ENCODE results near the gene GABRB1.

GABRB1 gene

GRCh38 chr4:47031011-47031678 is at the start of gene GABRB1:
Gene GABRB1 (plus strand): TSS chr4:47031567.
- no peak for DNase-seq (ENCODE audit: low read depth in 1 of 2, low spot score in 1 of 2)

GRCh38 chr4:46984781-46985180 is 46.6 kb upstream of the GABRB1 start:
- DNase-seq (ENCODE audit: low read depth in 1 of 2, low spot score in 1 of 2): no peak

GRCh38 chr4:46986922-46987638 is 44.3 kb upstream of the GABRB1 start:
- DNase-seq (ENCODE audit: low read depth in 1 of 2, low spot score in 1 of 2): no peak

DNA sequence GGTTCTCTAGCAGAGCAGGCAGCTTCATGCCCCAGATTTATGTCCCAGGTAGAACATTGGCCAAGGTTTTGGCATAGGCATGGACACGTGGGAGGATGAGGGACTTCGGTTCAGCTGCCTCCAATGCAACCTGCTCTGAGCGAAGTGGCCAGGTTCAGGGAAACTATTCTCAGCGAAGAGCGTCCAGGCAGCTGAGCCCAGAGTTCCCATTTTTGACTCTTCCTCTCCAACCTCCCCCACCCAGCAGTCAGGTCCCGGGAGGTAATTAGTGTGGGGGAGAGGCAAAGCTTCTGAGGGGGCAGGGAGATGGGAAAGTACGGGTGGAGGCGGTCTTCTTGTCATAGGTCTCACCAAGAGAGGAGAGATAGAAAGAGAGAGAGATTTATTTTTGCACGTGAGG is 39.0 kb upstream of the GABRB1 start:
- no peak for DNase-seq (ENCODE audit: low read depth in 1 of 2, low spot score in 1 of 2)

GRCh38 chr4:46993075-46994006 is 38.0 kb upstream of the GABRB1 start, which contains the start of gene GABRA4:
Gene GABRA4 (minus strand): TSS chr4:46993581. CDS start chr4:46993424, 157 bp downstream.
- no peak for DNase-seq (ENCODE audit: low read depth in 1 of 2, low spot score in 1 of 2)

DNA sequence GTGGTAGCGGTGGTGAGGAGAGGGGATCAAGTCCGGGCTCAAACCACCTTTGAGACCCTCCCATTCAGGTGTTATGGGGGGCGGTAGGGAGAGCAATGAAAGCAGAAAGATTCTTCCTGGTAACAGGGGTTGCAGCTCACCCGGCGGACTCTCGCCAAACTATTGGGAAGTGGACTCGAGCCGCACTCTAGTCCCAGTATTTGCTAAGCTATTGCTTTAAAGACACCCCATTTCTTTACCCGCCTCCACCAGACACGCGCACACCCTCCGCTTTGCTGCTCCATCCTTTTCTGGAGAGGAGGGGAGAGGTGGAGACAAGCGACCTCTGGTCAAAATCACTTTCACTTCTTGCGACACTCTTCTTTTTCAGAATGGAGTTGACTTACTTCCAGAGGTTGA is 37.4 kb upstream of the GABRB1 start:
- no peak for DNase-seq (ENCODE audit: low read depth in 1 of 2, low spot score in 1 of 2)

DNA sequence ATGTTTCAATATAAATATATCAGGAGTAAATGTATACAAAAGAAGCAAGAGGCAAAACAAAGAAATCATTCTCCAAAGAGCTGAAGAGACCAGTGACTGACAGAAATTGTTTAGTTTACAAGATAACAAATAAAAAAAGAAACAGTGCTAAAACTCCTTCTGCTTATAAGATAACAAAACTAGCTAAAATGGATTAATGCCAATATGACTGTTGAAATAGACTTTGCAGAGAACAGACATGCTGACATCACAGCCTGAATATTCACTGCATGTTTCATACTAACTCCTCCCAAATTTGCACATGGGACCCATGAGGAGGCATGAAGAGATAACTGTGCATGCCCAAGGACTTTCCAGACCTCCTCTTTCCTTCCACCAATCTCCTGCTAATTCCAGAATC is 31.8 kb upstream of the GABRB1 start:
- no peak for DNase-seq (ENCODE audit: low read depth in 1 of 2, low spot score in 1 of 2)

DNA sequence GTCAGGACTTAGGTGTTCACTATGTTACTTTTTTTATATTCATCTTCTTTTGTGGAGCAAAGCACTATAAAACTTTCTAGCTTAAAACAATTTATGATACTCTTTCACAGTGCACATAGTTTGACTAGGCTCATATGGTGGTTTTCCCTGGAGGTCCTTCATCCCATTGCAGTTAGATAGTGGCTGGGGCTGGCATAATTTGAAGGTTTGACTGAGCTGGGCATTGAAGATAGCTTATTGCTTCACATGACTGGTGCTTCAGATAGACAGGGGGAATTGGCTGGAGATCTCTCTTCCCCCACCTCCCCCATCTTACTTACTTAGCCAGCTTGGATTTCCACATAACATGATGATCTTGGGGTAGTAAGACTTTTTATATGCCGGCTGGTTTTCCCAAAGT is 31.0 kb upstream of the GABRB1 start:
- DNase-seq (ENCODE audit: low read depth in 1 of 2, low spot score in 1 of 2): no peak

DNA sequence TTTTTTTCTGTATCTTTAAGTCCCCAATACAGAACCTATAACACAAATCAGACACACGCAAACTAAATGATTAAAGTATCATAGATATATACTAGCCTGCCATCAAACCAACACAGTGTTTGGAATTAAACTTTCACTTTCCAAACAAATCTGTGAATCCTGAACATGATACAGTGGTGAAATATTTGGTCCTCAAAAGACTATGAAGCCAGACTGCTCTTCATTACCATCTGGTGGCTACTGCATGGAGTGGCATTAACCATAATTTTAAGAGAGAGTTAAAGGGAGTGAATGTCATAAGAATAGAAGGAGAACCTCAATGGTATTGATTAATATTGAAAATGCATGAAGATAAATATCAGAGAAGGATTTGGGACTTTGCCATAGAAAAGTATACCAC is 28.8 kb upstream of the GABRB1 start:
- DNase-seq (ENCODE audit: low read depth in 1 of 2, low spot score in 1 of 2): no peak

- DNase-seq (ENCODE audit: low read depth in 1 of 2, low spot score in 1 of 2): no peak
Measured at GRCh38 chr4:47010347-47010911, 20.9 kb upstream of the GABRB1 start.

DNA sequence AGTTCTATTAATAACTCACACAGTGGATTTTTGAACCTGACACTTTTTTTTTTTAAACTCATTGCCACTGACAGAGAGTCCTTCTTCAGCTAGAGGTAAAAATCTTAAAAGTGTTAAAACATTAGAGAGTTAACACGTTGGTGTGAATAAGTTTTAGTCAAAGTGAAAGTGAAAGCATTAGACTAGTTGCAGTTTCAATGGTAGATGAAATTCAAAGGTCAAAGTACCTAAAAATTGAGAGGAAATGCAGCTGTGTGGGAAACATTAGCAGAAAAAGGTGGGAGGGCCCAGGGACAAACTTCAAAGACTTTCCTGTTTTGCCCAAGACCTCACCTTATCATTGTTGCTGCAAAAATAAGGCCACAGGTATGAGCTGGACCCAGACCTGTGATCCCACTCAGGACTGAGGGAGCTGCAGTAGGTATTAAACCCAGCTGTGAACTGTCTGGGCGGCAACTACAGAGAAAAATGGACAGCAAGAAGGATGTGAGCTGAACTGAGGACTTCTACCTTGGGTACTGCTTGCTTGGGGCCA is 20.4 kb upstream of the GABRB1 start:
- DNase-seq (ENCODE audit: low read depth in 1 of 2, low spot score in 1 of 2): no peak

DNA sequence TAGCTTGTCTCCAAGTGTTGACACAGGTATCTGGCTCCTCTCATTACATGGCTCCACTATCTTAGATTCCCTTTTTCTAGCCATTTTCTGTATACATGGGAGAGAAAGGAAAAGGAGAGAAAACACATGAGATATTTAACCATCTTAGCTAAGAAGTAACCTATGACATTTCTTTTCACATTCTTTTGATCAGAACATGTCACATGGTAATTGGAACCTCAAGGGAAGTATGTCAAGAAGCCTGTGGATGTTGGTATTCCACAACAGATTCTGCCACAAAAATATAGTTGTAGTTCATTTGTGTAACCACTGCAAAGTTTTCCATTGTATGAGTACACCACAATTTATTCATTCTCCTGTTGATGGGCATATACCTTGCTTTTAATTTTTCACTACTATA is 18.7 kb upstream of the GABRB1 start:
- no peak for DNase-seq (ENCODE audit: low read depth in 1 of 2, low spot score in 1 of 2)

GRCh38 chr4:47013373-47013772 is 18.0 kb upstream of the GABRB1 start:
- DNase-seq (ENCODE audit: low read depth in 1 of 2, low spot score in 1 of 2): no peak

- DNase-seq (ENCODE audit: low read depth in 1 of 2, low spot score in 1 of 2): no peak
Measured at GRCh38 chr4:47017081-47017480, 14.3 kb upstream of the GABRB1 start.

DNA sequence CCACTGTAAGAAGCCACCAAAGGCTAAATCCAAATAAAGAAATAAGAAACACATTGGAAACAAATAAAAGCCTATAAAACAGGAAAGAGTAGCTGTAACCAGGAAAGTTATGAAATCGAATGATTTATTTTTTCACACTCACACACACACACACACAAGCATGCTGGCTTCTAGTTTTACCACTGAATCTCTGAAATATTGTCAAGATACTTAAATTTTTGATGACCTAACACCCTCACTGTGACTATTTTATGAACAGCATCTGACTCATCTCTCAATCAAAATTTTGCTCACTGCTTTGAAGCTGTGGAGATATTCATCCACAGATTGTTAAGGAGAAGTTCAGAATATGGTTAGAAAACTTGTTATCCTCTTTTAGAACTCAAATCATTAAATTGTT is 13.9 kb upstream of the GABRB1 start:
- DNase-seq (ENCODE audit: low read depth in 1 of 2, low spot score in 1 of 2): no peak

- DNase-seq (ENCODE audit: low read depth in 1 of 2, low spot score in 1 of 2): no peak
Measured at GRCh38 chr4:47031751-47032404, 511 bp downstream of the GABRB1 start.

- DNase-seq (ENCODE audit: low read depth in 1 of 2, low spot score in 1 of 2): no peak
Measured at GRCh38 chr4:47032405-47033106, 1.2 kb downstream of the GABRB1 start.

DNA sequence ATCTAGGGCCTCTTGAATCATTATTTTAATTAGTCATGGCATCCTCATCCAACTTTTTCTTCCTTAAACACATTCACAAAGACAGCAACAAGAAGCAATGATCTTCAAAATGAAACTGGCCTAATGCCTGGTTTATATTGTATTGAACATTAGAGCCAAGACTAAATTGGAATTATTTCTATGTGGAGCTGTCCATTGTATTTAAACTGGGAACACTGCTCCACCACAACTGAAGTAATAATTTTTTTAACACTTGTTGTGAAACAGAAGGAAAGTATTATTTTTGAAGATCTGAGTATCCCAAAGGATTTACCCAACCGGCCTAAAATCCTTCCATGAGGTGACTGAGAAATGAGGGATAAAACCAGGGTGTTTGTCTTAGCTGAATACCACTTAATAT is 6.9 kb downstream of the GABRB1 start:
- no peak for DNase-seq (ENCODE audit: low read depth in 1 of 2, low spot score in 1 of 2)

- DNase-seq (ENCODE audit: low read depth in 1 of 2, low spot score in 1 of 2): no peak
Measured at GRCh38 chr4:47040828-47041227, 9.5 kb downstream of the GABRB1 start.

- DNase-seq (ENCODE audit: low read depth in 1 of 2, low spot score in 1 of 2): no peak
Measured at GRCh38 chr4:47043821-47044220, 12.5 kb downstream of the GABRB1 start.

Measured in stimulated activated CD4-positive, alpha-beta T cell treated with anti-CD3 and anti-CD28 coated beads, Interleukin-15, amount 100 ng/mL, for 1 hour (primary cell).